ENCODE data around the gene RAB22A. TPM values are rescaled to one million over a fixed set of nuclear protein-coding genes. Genes with fewer than 3 reads are reported as not detected.

The RAB22A gene
- total RNA-seq, 1 donor from 2014 or later, result 17.8 TPM

- Histone ChIP-seq H3K9me3 (no peaks in the 10 kb centered on the region), H3K4me1 (no peaks in the 10 kb centered on the region), H3K4me3 (no peak overlapping the region), H3K27me3 (no peaks in the 10 kb centered on the region), H3K36me3 (no peaks in the 10 kb centered on the region), H3K27ac (no peak overlapping the region)
- DNase-seq (ENCODE audit: low spot score in 2 of 2), result no peak
- intact Hi-C loops (cut with DNase I), result no loop called here
- TF ChIP-seq CTCF (IDR thresholded peaks at IDR 0.05), result no peak
Measured at GRCh38 chr20:58277578-58278472, 31.7 kb upstream of the RAB22A start.

- H3K4me3 ChIP-seq, result no peak overlapping the region
- intact Hi-C loops (cut with DNase I), result no loop called here
Measured at GRCh38 chr20:58286729-58287128, 22.8 kb upstream of the RAB22A start.

GRCh38 chr20:58287638-58288037, 21.9 kb upstream of the RAB22A start:
- no peak for TF ChIP-seq CTCF (IDR thresholded peaks at IDR 0.05)
- Histone ChIP-seq H3K27me3 (no peaks in the 10 kb centered on the region), H3K4me3 (no peak overlapping the region), H3K27ac (no peak overlapping the region), H3K36me3 (peaks cover 10 to 13% of the 10 kb centered on the region in 2 donors), H3K9me3 (no peaks in the 10 kb centered on the region), H3K4me1 (no peaks in the 10 kb centered on the region)
- intact Hi-C loops (cut with DNase I), result no loop called here
- no peak for DNase-seq (ENCODE audit: low spot score in 2 of 2)

More at GRCh38 chr20:58286729-58287128, 22.8 kb upstream of the RAB22A start:
- Histone ChIP-seq H3K27ac (no peak overlapping the region), H3K9me3 (no peaks in the 10 kb centered on the region), H3K36me3 (peaks cover 10 to 13% of the 10 kb centered on the region in 2 donors), H3K4me1 (no peaks in the 10 kb centered on the region), H3K27me3 (no peaks in the 10 kb centered on the region)
- DNase-seq (ENCODE audit: low spot score in 2 of 2), result no peak
- TF ChIP-seq CTCF (IDR thresholded peaks at IDR 0.05), result no peak

- intact Hi-C loops (cut with DNase I), result no loop called here
Measured at GRCh38 chr20:58289143-58289542, 20.4 kb upstream of the RAB22A start.

GRCh38 chr20:58293453-58293852, 16.1 kb upstream of the RAB22A start:
- no peaks in the 10 kb centered on the region for H3K27me3 ChIP-seq
- H3K27ac ChIP-seq, result no peak overlapping the region
- H3K4me1 ChIP-seq, result no peaks in the 10 kb centered on the region
- TF ChIP-seq CTCF (IDR thresholded peaks at IDR 0.05), result no peak
- intact Hi-C loops (cut with DNase I), result no loop called here
- H3K9me3 ChIP-seq, result no peaks in the 10 kb centered on the region
- no peaks in the 10 kb centered on the region for H3K36me3 ChIP-seq
- no peak overlapping the region for H3K4me3 ChIP-seq
- no peak for DNase-seq (ENCODE audit: low spot score in 2 of 2)

More at GRCh38 chr20:58289143-58289542, 20.4 kb upstream of the RAB22A start:
- Histone ChIP-seq H3K4me3 (no peak overlapping the region), H3K4me1 (no peaks in the 10 kb centered on the region), H3K36me3 (peaks cover 10 to 13% of the 10 kb centered on the region in 2 donors), H3K27ac (no peak overlapping the region), H3K27me3 (no peaks in the 10 kb centered on the region), H3K9me3 (no peaks in the 10 kb centered on the region)
- no peak for DNase-seq (ENCODE audit: low spot score in 2 of 2)
- TF ChIP-seq CTCF (IDR thresholded peaks at IDR 0.05), result no peak

Measured in ascending aorta (tissue), 2 donors.